ENCODE data around the gene RAB3IP. TPM values are rescaled to one million over a fixed set of nuclear protein-coding genes. Genes with fewer than 3 reads are reported as not detected.

Gene RAB3IP
- total RNA-seq, 1 donor from 2014 or later, result 29.6 TPM

GRCh38 chr12:69833696-69834095 is 95.0 kb downstream of the RAB3IP start:
- H3K9me3 ChIP-seq, result no peaks in the 10 kb centered on the region
- no peak overlapping the region for H3K4me3 ChIP-seq
- no peaks in the 10 kb centered on the region for H3K36me3 ChIP-seq
- no peak for TF ChIP-seq CTCF (IDR thresholded peaks at IDR 0.05)
- intact Hi-C loops (cut with DNase I), result no loop called here
- H3K27me3 ChIP-seq, result no peaks in the 10 kb centered on the region
- H3K27ac ChIP-seq, result no peak overlapping the region
- ATAC-seq, result no peak
- DNase-seq, result no peak
- H3K4me1 ChIP-seq, result peaks cover 4% of the 10 kb centered on the region

GRCh38 chr12:69834147-69834546 is 95.5 kb downstream of the RAB3IP start:
- no peak for DNase-seq

GRCh38 chr12:69834576-69834975 is 95.9 kb downstream of the RAB3IP start:
- Histone ChIP-seq H3K4me1 (peaks cover 4% of the 10 kb centered on the region), H3K4me3 (no peak overlapping the region), H3K9me3 (no peaks in the 10 kb centered on the region), H3K27me3 (no peaks in the 10 kb centered on the region), H3K36me3 (no peaks in the 10 kb centered on the region), H3K27ac (no peak overlapping the region)
- ATAC-seq, result no peak
- intact Hi-C loops (cut with DNase I), result no loop called here
- no peak for DNase-seq
- TF ChIP-seq CTCF (IDR thresholded peaks at IDR 0.05), result no peak

More at GRCh38 chr12:69834147-69834546, 95.5 kb downstream of the RAB3IP start:
- intact Hi-C loops (cut with DNase I), result no loop called here
- TF ChIP-seq CTCF (IDR thresholded peaks at IDR 0.05), result no peak
- Histone ChIP-seq H3K27me3 (no peaks in the 10 kb centered on the region), H3K4me1 (peaks cover 4% of the 10 kb centered on the region), H3K4me3 (no peak overlapping the region), H3K36me3 (no peaks in the 10 kb centered on the region), H3K9me3 (no peaks in the 10 kb centered on the region), H3K27ac (no peak overlapping the region)
- ATAC-seq, result no peak

GRCh38 chr12:69835081-69835480 is 96.4 kb downstream of the RAB3IP start:
- H3K4me1 ChIP-seq, result peaks cover 4% of the 10 kb centered on the region
- no peak for TF ChIP-seq CTCF (IDR thresholded peaks at IDR 0.05)
- ATAC-seq, result peak; percentile 32
- intact Hi-C loops (cut with DNase I), result no loop called here
- no peak overlapping the region for H3K27ac ChIP-seq
- H3K9me3 ChIP-seq, result no peaks in the 10 kb centered on the region
- no peaks in the 10 kb centered on the region for H3K36me3 ChIP-seq
- no peak overlapping the region for H3K4me3 ChIP-seq
- no peak for DNase-seq
- H3K27me3 ChIP-seq, result no peaks in the 10 kb centered on the region

GRCh38 chr12:69836015-69836414 is 97.4 kb downstream of the RAB3IP start:
- no peak for DNase-seq
- intact Hi-C loops (cut with DNase I), result no loop called here
- Histone ChIP-seq H3K4me1 (peaks cover 4% of the 10 kb centered on the region), H3K27ac (no peak overlapping the region), H3K4me3 (no peak overlapping the region), H3K36me3 (no peaks in the 10 kb centered on the region), H3K9me3 (no peaks in the 10 kb centered on the region), H3K27me3 (no peaks in the 10 kb centered on the region)
- no peak for ATAC-seq
- no peak for TF ChIP-seq CTCF (IDR thresholded peaks at IDR 0.05)

- DNase-seq (no peak), ATAC-seq (no peak)
These were observed 98.5 kb downstream of the RAB3IP start for GRCh38 chr12:69837191-69837590.

More at GRCh38 chr12:69837191-69837590, 98.5 kb downstream of the RAB3IP start:
- no peak overlapping the region for H3K27ac ChIP-seq
- H3K27me3 ChIP-seq, result no peaks in the 10 kb centered on the region
- no peaks in the 10 kb centered on the region for H3K9me3 ChIP-seq
- no peak overlapping the region for H3K4me3 ChIP-seq
- no peak for TF ChIP-seq CTCF (IDR thresholded peaks at IDR 0.05)
- peaks cover 4% of the 10 kb centered on the region for H3K4me1 ChIP-seq
- intact Hi-C loops (cut with DNase I), result no loop called here
- no peaks in the 10 kb centered on the region for H3K36me3 ChIP-seq
